Choroid plexus epithelial cell (primary cell): Measurements from ENCODE around the gene TCEANC.

Source experiments
- DNase-seq: peaks from one replicate; pipeline ENCODE4 v3.0.0-alpha.2; 2010; ENCODE audit warnings: low read depth
- H3K4me3 ChIP-seq: 2 replicates; pipeline ENCODE4 v1.5.1; 2011; ENCODE audit warnings: low read depth, mild to moderate bottlenecking, control low read depth, low read length, moderate library complexity
- CTCF ChIP-seq: conservative IDR thresholded peaks from 2 replicates; pipeline ENCODE4 v1.5.1; 2011; ENCODE audit warnings: low read depth, mild to moderate bottlenecking, control low read depth, inconsistent platforms, low read length, moderate library complexity

TCEANC gene

GRCh38 chrX:13655674-13656073, 2.7 kb downstream of the TCEANC start:
- TF ChIP-seq CTCF = no peak
- H3K4me3 ChIP-seq = no peak overlapping the region
- DNase-seq = no peak

- H3K4me3 ChIP-seq = no peak overlapping the region
- peak; percentile 73 for DNase-seq
- TF ChIP-seq CTCF = peak; percentile 56
These were observed 5.7 kb downstream of the TCEANC start for GRCh38 chrX:13658602-13659001.

GRCh38 chrX:13659063-13659462, 6.1 kb downstream of the TCEANC start:
- TF ChIP-seq CTCF = no peak
- DNase-seq = peak; percentile 75
- no peak overlapping the region for H3K4me3 ChIP-seq

DNA sequence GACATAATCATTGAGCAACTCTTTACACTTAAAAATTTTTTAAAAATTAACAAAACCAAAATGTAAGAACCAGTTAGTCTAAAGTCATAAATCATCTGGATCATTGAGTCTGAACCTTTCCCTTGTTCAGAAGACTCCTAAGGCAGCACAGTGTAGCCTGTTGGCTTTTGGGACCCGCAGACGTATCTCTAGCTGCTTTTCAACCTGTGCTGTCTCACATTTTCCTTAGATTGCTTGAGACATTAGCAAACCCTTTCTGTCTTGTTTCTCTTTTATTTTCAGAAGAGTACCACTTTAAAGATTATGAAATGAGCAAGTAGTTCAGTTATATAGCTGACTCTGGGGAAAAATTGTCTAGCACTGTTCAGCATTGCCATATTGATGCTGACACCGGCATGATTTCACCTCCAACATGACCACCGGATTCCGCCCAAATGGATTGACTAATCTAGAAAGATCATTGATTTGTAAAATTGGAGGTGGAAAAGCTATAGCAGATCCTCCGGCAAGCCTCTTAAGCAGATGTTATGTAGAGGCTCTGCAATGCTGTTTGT, 8.9 kb downstream of the TCEANC start:
- TF ChIP-seq CTCF = no peak
- no peak for DNase-seq
- H3K4me3 ChIP-seq = no peak overlapping the region

- TF ChIP-seq CTCF = no peak
- no peak overlapping the region for H3K4me3 ChIP-seq
- peak; percentile 66 for DNase-seq
These were observed 9.4 kb downstream of the TCEANC start for GRCh38 chrX:13662355-13662791.

DNA sequence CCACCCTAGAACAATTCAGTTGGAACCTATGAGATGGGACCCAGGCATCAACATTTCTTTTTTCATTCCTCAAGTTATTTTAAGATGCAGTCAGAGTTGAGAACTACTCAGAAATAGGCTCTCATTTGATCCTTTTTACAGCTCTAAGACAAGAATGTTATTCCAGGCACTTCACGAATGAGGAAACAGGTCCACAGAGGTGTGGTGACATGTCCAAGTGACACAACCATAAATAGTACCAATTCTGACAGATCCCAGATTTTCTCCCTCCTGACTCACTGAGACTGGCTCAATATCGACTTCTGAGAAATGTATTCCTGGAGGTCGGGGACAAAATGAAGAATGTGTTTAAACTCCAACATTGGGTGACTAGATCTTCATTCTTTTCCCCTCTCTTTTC, 11.1 kb downstream of the TCEANC start:
- no peak for TF ChIP-seq CTCF
- H3K4me3 ChIP-seq = no peak overlapping the region
- no peak for DNase-seq

DNA sequence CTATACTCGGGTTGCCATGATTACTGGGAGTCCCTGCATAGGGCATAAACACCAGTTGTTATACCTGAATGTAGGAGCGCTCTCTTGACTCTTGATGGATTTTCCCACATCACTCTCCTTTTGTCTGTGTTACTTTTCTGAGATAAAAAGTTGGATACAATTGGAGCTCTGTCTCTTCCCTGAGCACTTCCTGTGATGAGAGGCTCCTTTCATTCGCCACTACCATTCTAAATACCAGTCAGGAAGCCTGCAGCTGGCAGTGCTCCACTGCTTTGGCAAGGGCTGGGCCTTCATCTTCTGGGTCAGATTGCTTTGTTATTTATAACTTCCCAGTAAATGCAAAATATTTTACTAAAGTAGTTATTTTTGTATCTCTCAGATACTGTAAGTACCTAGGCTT, 13.9 kb downstream of the TCEANC start:
- no peak overlapping the region for H3K4me3 ChIP-seq
- no peak for DNase-seq
- TF ChIP-seq CTCF = no peak
